SW 1271 (cell line): Measurements from ENCODE around the gene GPR161.
"Not testable (repeated sequence)": the region's sequence is repeated elsewhere in the genome, so short reads cannot be mapped to it uniquely, and the experiment has no call there.

ENCODE experiments used
- DNase-seq, 2 experiments: peaks; one replicate each; lab custom pipeline; 2025; lab: John Stamatoyannopoulos, UW

The GPR161 gene

GRCh38 chr1:168087696-168088095 lies 49.0 kb downstream of the GPR161 start:
- no peak for DNase-seq

DNA sequence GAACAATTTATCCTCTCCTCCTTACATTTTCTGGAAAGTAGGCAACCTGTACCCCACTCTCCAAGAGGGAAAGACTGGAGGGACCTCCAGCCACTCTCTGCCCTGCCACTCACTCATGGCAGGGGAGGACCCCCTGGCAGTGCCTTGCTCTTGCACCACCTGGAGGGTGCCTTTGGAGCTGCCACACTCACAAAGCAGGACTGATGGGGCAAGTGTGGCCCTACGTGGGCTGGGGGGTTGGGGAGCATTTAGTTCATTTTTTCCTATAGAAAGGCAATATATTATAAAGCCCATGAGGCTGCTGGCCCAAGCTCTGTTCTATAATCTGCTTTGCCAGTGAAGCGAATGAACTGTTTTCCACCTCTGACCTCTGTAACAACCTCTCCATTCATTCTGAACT lies 50.3 kb downstream of the GPR161 start:
- no peak for DNase-seq

- no peak for DNase-seq
These were observed 51.3 kb downstream of the GPR161 start for GRCh38 chr1:168085401-168085872.

- DNase-seq = no peak
These were observed 52.1 kb downstream of the GPR161 start for GRCh38 chr1:168084396-168085231.

DNA sequence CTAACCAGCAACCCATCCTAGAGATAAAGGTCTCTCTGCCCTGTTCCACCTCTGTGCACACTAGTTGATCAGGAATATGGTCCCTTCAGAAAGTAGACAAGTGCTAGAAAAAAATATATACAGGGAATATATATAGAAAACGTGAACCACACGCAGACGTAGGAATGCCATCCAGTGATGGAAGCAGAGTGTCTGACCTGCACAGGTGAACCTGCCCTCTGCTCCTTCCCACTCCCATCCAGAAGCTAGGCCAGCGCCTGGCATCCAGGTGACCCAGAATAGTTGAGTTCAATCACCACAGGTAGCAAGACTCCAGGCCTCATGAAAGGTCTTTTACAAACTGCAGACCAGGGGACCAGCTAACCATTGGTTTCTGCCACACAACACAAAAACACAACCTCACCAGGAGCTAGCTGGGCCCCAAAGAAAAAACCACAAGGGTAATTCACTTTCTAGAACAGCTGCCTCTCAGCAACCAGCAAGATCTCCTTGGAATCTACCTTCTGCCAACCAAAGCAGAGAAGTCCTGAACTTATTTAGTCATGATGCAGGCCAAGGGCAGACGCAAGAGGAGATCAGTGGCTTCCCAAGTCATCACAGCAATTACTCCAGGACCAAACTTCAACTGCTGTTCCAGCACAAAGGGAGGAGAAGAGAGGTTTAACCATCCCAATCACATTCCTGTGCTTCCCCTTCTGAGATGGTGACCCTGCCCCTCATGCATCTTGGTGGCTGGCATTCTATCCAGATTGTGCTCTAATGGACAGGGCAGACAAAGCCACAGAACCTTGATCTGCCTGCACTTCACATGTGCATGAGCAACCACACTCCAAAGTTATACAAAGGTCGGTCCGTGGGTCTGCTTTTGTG lies 53.0 kb downstream of the GPR161 start:
- no peak for DNase-seq

DNA sequence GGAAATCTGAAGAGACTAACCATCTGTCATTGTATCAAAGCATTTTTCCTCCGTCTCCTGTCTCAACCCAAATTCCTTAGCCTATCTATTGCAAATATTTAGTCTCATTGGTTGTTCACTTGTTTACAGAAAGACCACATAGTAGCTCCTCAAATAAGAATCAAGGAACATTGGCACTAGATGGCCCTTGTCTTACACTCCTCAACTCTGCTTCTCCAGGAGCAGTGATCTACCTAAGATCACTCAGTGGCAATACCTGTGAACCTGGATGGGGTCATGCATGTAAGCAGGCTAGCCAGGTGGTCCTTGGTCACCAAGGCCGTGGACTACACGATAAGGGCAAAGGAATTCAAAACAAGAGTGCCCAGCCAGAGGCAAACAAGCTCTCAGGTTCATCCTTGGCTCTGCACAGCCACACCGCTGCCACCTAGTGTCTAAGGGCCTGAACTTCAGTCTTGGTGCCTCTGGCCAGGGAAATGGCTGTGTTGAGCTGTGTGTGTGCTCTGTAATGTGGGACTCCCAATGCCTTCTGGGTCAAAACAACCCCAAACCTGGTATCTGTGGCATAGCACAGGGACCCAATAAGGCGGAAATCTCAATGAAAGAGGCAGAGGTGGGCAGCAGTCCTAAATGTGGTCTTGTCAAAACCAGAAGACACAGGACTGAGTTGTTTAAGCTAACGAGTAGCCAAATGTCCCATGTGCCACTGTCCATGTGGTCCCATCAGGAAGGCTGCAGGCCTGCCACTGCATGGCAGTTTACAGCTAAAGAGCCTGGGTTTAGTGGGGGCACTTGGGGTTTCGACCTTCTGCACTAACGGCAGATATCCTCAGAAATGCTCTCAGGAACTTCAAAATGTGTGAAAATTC lies 54.5 kb downstream of the GPR161 start:
- peak in 1 of 2 experiments; percentile 42 for DNase-seq

DNA sequence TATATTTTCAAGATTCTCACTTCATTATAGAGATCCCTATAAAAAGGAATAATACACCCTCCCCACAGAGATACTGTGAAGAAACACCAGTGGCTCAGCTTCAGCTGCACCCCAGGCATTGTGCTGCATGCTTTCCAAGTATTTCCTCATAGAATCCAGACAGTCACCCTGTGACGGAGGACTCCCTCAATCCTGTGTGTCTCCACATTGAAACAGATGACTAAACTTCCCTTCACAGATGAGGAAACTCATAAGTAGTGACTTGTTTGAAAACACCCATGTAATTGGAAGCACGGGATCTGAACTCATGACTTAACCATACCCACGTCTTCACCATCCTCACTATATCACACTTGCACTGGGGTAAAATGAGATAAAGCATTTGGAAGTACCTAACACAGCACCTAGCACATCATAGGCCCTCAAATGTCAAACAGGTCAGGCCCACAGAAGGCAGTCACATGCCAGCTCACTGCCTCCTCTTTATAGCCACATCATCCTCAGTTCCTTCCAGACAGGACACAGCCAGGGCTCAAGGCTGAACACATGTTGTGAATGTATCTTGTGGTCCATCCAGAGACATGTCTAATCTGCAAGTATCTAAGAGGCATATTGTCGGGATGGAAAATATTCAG lies 55.2 kb downstream of the GPR161 start:
- no peak for DNase-seq

GRCh38 chr1:168079761-168080160 lies 57.0 kb downstream of the GPR161 start:
- no peak for DNase-seq

- no peak for DNase-seq
These were observed 67.3 kb downstream of the GPR161 start for GRCh38 chr1:168069384-168069783.

GRCh38 chr1:168065506-168065905 lies 71.2 kb downstream of the GPR161 start:
- DNase-seq = no peak

- no peak for DNase-seq
These were observed 72.5 kb downstream of the GPR161 start for GRCh38 chr1:168064216-168064615.

DNA sequence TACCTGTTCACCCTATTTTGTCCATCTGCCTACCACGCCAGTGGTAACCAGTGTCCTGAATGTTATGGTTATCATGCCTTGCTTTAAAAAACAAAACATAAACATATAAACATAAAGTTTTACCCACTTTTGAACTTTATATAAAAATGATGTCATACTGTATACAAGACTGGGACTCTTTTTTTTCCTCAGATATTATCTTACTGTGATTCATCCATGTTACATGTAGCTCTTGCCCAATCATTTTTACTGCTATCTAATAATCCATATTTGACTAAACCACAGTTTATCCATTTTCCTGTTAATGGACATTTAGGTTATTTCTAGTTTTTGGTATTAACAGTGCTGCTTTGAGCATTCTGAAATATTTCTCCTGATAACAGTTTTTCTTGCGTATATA lies 78.8 kb downstream of the GPR161 start:
- DNase-seq = no peak

- no peak for DNase-seq
These were observed 79.4 kb downstream of the GPR161 start for GRCh38 chr1:168057355-168057754.

DNA sequence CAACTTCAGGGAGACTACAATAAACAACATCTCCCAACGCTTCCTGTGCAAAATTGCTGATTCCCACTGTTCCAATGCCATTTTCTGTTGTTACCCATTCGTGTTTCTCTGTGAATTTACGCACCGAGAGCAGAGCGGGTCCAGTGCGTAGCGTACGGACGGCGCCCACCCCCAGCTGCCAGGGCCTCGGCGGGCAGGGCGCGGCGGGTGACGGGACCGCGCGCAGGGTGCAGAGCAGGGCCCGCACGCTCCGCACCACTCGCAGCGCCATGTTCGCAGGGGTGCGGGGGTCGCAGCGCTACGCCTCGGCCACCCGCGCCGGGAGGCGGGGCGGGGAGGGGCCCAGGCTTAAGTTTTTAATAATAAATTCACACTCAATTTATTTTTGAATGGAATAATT lies 80.6 kb downstream of the GPR161 start:
- not testable (repeated sequence) for DNase-seq

- DNase-seq = no peak
These were observed 82.6 kb downstream of the GPR161 start for GRCh38 chr1:168054117-168054516.

GRCh38 chr1:168053681-168054080 lies 83.0 kb downstream of the GPR161 start:
- DNase-seq = no peak

DNA sequence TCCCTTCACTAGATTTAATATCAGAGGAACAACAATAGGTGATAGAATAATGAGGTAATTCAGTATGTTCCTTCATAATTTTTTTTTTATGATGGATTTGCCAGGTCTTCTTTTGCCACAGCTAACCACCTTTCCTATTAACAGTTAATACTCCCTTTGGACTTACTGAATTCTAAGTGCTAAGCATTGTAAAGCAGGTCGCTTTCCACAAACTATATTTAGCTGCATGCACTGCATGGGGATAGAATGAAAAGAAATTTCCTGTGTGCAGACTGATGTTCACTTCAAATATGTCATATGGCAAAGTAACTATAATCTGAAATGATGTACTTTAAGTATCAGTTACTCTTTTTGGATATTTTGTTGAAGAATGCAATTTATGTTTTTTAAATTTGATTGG lies 85.8 kb downstream of the GPR161 start:
- no peak for DNase-seq

DNA sequence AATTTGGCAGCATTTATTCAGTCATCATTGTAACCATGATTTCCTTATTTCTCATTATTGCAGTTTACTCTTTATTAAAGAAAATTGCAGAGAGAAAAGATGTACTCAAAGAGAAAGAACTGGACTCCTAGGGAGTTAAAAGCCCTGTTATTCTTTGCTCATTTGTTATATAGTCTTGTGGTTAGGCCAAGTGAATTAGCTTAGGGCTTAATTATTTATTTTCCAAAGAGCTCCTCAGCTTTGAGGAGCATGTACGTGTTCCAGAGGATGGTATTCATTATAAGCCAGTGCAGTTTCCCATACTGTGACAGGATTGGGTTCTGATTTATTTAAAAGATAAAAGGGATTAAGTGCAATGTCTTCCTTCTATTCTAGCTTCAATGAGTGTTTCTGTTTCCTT lies 86.4 kb downstream of the GPR161 start:
- no peak for DNase-seq

- no peak for DNase-seq
These were observed 91.4 kb downstream of the GPR161 start for GRCh38 chr1:168045311-168045710.

DNA sequence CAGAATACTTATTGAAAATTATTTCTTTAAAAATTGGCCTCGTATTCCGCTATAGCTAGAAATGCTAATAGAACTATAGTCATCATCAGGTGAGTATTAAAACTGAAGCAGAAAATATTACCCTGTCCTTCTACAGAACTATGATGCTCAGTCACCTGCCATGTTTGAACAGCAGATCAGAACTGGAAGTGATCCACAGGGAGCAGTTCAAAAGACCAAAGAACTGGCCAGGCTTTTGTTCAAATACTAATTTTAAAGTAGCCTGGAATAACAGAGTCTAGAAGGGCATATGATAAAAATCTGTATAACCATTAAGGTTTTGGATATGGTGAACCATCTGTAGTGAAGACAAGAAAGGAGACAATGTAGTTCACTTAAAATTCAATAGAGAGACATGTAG lies 94.4 kb downstream of the GPR161 start:
- no peak for DNase-seq

GRCh38 chr1:168035345-168035744 lies 101.4 kb downstream of the GPR161 start:
- no peak for DNase-seq

DNA sequence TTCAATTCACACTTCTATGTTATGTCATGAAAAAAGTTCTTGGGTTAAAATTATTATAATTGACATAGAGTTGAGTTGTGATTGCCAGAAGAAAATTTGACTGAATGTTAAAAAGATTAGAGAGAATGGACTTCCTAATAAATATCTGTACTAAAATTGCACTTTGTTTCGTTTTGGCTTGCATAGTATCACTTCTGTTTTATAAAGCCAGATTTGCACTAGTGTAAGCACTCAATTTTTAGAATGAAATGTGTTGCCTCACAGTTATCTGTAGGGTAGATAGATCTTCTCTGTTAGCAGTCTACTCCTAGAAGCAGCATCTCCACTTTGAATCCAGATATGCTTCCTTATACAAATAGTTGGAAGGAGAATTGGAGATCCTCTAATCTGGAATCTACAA lies 104.7 kb downstream of the GPR161 start:
- DNase-seq = no peak
